ENCODE measurements around the gene EXD3.

Gene EXD3

GRCh38 chr9:137407590-137408300 lies 15.2 kb downstream of the EXD3 start:
- Histone ChIP-seq H3K36me3 (ENCODE audit: insufficient read depth) (no peaks in the 10 kb centered on the region), H3K27ac (no peak overlapping the region), H3K27me3 (ENCODE audit: insufficient read depth, low read depth) (no peaks in the 10 kb centered on the region), H3K79me2 (ENCODE audit: insufficient read depth, low read depth) (no peaks in the 10 kb centered on the region), H2AFZ (ENCODE audit: low read depth) (no peak overlapping the region), H4K20me1 (ENCODE audit: insufficient read depth) (no peaks in the 10 kb centered on the region), H3K9ac (no peak overlapping the region), H3K4me1 (ENCODE audit: low read depth, poor library complexity, severe bottlenecking) (peaks cover 22% of the 10 kb centered on the region), H3K4me3 (IDR thresholded peaks at IDR 0.05; ENCODE audit: insufficient read depth, low read depth, low read length) (no peak overlapping the region), H3K4me2 (no peak overlapping the region)
- no peak for TF ChIP-seq CTCF (conservative IDR thresholded peaks at IDR 0.05; ENCODE audit: low read depth, low read length)

- no peak overlapping the region for H3K4me2 ChIP-seq
- H2AFZ ChIP-seq (ENCODE audit: low read depth): no peak overlapping the region
- TF ChIP-seq CTCF (conservative IDR thresholded peaks at IDR 0.05; ENCODE audit: low read depth, low read length): no peak
- no peaks in the 10 kb centered on the region for H3K27me3 ChIP-seq (ENCODE audit: insufficient read depth, low read depth)
- no peaks in the 10 kb centered on the region for H3K36me3 ChIP-seq (ENCODE audit: insufficient read depth)
- no peak overlapping the region for H3K27ac ChIP-seq
- no peaks in the 10 kb centered on the region for H4K20me1 ChIP-seq (ENCODE audit: insufficient read depth)
- H3K79me2 ChIP-seq (ENCODE audit: insufficient read depth, low read depth): no peaks in the 10 kb centered on the region
- H3K4me1 ChIP-seq (ENCODE audit: low read depth, poor library complexity, severe bottlenecking): peaks cover 15% of the 10 kb centered on the region
- no peak overlapping the region for H3K9ac ChIP-seq
- no peak overlapping the region for H3K4me3 ChIP-seq (IDR thresholded peaks at IDR 0.05; ENCODE audit: insufficient read depth, low read depth, low read length)
Observed at GRCh38 chr9:137406876-137407589, 15.9 kb downstream of the EXD3 start.

- H3K79me2 ChIP-seq (ENCODE audit: insufficient read depth, low read depth): no peaks in the 10 kb centered on the region
- no peak overlapping the region for H3K9ac ChIP-seq
- no peak overlapping the region for H3K4me3 ChIP-seq (IDR thresholded peaks at IDR 0.05; ENCODE audit: insufficient read depth, low read depth, low read length)
- no peaks in the 10 kb centered on the region for H4K20me1 ChIP-seq (ENCODE audit: insufficient read depth)
- H2AFZ ChIP-seq (ENCODE audit: low read depth): no peak overlapping the region
- no peaks in the 10 kb centered on the region for H3K27me3 ChIP-seq (ENCODE audit: insufficient read depth, low read depth)
- no peak overlapping the region for H3K27ac ChIP-seq
- no peak overlapping the region for H3K4me2 ChIP-seq
- peaks cover 12% of the 10 kb centered on the region for H3K4me1 ChIP-seq (ENCODE audit: low read depth, poor library complexity, severe bottlenecking)
- no peak for TF ChIP-seq CTCF (conservative IDR thresholded peaks at IDR 0.05; ENCODE audit: low read depth, low read length)
- H3K36me3 ChIP-seq (ENCODE audit: insufficient read depth): no peaks in the 10 kb centered on the region
Observed at GRCh38 chr9:137406085-137406760, 16.7 kb downstream of the EXD3 start.

- Histone ChIP-seq H4K20me1 (ENCODE audit: insufficient read depth) (no peaks in the 10 kb centered on the region), H3K27me3 (ENCODE audit: insufficient read depth, low read depth) (no peaks in the 10 kb centered on the region), H3K4me1 (ENCODE audit: low read depth, poor library complexity, severe bottlenecking) (peaks cover 7% of the 10 kb centered on the region), H3K4me3 (IDR thresholded peaks at IDR 0.05; ENCODE audit: insufficient read depth, low read depth, low read length) (no peak overlapping the region), H3K4me2 (no peak overlapping the region), H3K79me2 (ENCODE audit: insufficient read depth, low read depth) (no peaks in the 10 kb centered on the region), H3K9ac (no peak overlapping the region), H3K27ac (no peak overlapping the region), H3K36me3 (ENCODE audit: insufficient read depth) (no peaks in the 10 kb centered on the region), H2AFZ (ENCODE audit: low read depth) (no peak overlapping the region)
- no peak for TF ChIP-seq CTCF (conservative IDR thresholded peaks at IDR 0.05; ENCODE audit: low read depth, low read length)
Observed at GRCh38 chr9:137405677-137406081, 17.3 kb downstream of the EXD3 start.
